ENCODE measurements around the gene CST3.

DNA sequence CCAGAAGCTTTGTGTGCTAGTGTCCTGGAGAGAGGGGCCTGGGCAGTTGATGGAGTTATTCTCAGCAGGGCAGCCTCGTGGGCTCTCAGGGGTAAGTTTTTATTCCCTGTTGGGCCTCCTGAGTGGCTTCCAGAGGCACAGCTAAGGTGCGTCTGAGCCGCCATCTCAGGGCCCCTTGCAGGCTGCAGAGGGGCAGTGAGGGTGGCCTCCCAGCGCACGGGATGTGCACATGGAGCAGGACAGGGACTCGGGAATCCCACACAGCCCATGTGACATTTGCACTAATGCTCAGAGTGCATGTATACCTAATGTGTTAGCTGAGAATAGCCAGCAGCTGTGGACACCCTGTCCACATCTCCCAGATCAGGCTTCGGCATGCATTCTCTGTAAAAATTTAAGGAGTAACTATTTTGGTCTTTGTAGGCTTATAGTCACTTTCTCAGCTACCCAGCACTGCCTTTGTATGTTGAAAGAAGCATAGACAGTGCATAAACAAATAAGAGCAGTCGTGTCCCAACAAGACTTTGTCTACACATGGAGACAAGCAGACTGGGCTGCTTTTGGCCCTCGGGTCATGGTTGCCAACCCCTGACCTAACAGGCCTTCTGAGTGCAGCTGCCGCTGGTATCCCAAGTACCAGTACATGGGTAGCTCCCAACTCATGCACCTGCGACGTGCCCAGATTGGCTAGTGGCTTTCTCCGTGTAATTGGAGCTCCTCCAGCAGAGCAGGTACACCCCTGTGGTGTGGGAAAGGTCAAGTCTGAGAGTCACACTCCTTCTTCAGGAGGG lies 50.8 kb downstream of the CST3 start:
- TF ChIP-seq, protein P1, sequence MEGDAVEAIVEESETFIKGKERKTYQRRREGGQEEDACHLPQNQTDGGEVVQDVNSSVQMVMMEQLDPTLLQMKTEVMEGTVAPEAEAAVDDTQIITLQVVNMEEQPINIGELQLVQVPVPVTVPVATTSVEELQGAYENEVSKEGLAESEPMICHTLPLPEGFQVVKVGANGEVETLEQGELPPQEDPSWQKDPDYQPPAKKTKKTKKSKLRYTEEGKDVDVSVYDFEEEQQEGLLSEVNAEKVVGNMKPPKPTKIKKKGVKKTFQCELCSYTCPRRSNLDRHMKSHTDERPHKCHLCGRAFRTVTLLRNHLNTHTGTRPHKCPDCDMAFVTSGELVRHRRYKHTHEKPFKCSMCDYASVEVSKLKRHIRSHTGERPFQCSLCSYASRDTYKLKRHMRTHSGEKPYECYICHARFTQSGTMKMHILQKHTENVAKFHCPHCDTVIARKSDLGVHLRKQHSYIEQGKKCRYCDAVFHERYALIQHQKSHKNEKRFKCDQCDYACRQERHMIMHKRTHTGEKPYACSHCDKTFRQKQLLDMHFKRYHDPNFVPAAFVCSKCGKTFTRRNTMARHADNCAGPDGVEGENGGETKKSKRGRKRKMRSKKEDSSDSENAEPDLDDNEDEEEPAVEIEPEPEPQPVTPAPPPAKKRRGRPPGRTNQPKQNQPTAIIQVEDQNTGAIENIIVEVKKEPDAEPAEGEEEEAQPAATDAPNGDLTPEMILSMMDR (IDR thresholded peaks at IDR 0.05) = no peak
- TF ChIP-seq POLR2AphosphoS5 (IDR thresholded peaks at IDR 0.05; ENCODE audit: low read depth, low read length) (no peak), TCF7L2 (IDR thresholded peaks at IDR 0.05; ENCODE audit: low read depth, low read length) (no peak), SIN3A (IDR thresholded peaks at IDR 0.05; ENCODE audit: borderline replicate concordance, insufficient read depth, low read depth, low read length) (no peak)
- TF ChIP-seq, protein P2, sequence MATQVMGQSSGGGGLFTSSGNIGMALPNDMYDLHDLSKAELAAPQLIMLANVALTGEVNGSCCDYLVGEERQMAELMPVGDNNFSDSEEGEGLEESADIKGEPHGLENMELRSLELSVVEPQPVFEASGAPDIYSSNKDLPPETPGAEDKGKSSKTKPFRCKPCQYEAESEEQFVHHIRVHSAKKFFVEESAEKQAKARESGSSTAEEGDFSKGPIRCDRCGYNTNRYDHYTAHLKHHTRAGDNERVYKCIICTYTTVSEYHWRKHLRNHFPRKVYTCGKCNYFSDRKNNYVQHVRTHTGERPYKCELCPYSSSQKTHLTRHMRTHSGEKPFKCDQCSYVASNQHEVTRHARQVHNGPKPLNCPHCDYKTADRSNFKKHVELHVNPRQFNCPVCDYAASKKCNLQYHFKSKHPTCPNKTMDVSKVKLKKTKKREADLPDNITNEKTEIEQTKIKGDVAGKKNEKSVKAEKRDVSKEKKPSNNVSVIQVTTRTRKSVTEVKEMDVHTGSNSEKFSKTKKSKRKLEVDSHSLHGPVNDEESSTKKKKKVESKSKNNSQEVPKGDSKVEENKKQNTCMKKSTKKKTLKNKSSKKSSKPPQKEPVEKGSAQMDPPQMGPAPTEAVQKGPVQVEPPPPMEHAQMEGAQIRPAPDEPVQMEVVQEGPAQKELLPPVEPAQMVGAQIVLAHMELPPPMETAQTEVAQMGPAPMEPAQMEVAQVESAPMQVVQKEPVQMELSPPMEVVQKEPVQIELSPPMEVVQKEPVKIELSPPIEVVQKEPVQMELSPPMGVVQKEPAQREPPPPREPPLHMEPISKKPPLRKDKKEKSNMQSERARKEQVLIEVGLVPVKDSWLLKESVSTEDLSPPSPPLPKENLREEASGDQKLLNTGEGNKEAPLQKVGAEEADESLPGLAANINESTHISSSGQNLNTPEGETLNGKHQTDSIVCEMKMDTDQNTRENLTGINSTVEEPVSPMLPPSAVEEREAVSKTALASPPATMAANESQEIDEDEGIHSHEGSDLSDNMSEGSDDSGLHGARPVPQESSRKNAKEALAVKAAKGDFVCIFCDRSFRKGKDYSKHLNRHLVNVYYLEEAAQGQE (IDR thresholded peaks at IDR 0.05; ENCODE audit: insufficient read depth in 1 of 2, low read depth in 2 of 2, low read length in 1 of 2) = no peak
